Hepatocyte (in vitro differentiated cells): Measurements from ENCODE around the gene MICALL2.

ENCODE experiments used
- EZH2 ChIP-seq: fragments of 200-600 bp; sonication (generic); IDR thresholded peaks from 2 replicates; pipeline ENCODE4 v1.6.1; 2016; ENCODE audit warnings: antibody characterized with exemption, mild to moderate bottlenecking, borderline replicate concordance
- EZH2phosphoT487 ChIP-seq: fragments of 200-600 bp; sonication (generic); IDR thresholded peaks from one replicate; pipeline ENCODE4 v1.6.1; 2018; ENCODE audit warnings: antibody characterized with exemption, mild to moderate bottlenecking, low read depth, moderate library complexity; ENCODE audit not compliant: unreplicated experiment, severe bottlenecking
- TF ChIP-seq, protein P1 (sequence below): fragments of 200-600 bp; sonication (generic); IDR thresholded peaks from 2 replicates; pipeline ENCODE4 v1.5.1; 2016; ENCODE audit warnings: antibody characterized with exemption, mild to moderate bottlenecking; ENCODE audit not compliant: poor library complexity

- TF ChIP-seq, protein P1, sequence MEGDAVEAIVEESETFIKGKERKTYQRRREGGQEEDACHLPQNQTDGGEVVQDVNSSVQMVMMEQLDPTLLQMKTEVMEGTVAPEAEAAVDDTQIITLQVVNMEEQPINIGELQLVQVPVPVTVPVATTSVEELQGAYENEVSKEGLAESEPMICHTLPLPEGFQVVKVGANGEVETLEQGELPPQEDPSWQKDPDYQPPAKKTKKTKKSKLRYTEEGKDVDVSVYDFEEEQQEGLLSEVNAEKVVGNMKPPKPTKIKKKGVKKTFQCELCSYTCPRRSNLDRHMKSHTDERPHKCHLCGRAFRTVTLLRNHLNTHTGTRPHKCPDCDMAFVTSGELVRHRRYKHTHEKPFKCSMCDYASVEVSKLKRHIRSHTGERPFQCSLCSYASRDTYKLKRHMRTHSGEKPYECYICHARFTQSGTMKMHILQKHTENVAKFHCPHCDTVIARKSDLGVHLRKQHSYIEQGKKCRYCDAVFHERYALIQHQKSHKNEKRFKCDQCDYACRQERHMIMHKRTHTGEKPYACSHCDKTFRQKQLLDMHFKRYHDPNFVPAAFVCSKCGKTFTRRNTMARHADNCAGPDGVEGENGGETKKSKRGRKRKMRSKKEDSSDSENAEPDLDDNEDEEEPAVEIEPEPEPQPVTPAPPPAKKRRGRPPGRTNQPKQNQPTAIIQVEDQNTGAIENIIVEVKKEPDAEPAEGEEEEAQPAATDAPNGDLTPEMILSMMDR: peak; percentile 19
- no peak for TF ChIP-seq EZH2phosphoT487
- no peak for TF ChIP-seq EZH2
Measured at GRCh38 chr7:1466524-1467271, 7.4 kb upstream of the MICALL2 start.
